Endothelial cell of umbilical vein (primary cell): Measurements from ENCODE around the gene FHIT. TPM values are rescaled to one million over a fixed set of nuclear protein-coding genes. Genes with fewer than 3 reads are reported as not detected.

Experiments
- BruUV-seq: library from RNA; stranded (reverse); fragments of 400-500 nt; replicated peaks from 2 replicates; lab custom pipeline; 2021; lab: Mats Ljungman, UMichigan
- CTCF ChIA-PET: fragments of 300-600, 350-600 bp; sonication (Branson Sonifier 250); formaldehyde crosslinking; loops from one replicate; lab custom pipeline; 2021; ENCODE audit warnings: antibody characterized with exemption, inconsistent platforms; lab: Charles Lee
- POLR2A ChIA-PET: fragments of 300-600, 350-600 bp; sonication (Branson Sonifier 250); formaldehyde crosslinking; loops from one replicate; lab custom pipeline; 2021; ENCODE audit warnings: antibody characterized with exemption, inconsistent platforms; lab: Charles Lee
- DNase-seq: peaks from one replicate; pipeline ENCODE4 v3.0.0-alpha.2; 2011; ENCODE audit warnings: low read depth, low spot score
- FAIRE-seq: peaks from 2 replicates; lab custom pipeline; 2011; peaks lifted over from hg19 to GRCh38; lab: Jason Lieb, UNC
- H2AFZ ChIP-seq: 2 replicates; pipeline ENCODE4 v1.6.0; 2012; ENCODE audit warnings: low read depth, low read length, control low read depth, inconsistent platforms
- H3K27ac ChIP-seq: 2 replicates; pipeline ENCODE4 v1.5.1; 2011; ENCODE audit warnings: low read depth, mild to moderate bottlenecking, control low read depth, low read length, moderate library complexity; ENCODE audit not compliant: insufficient read depth
- H3K27me3 ChIP-seq, 2 experiments: 2 replicates each; pipeline versions ENCODE4 v1.6.0 to v1.6.1; 2011; ENCODE audit warnings: low read length in 2 of 2, mixed read lengths in 1 of 2; ENCODE audit not compliant: control insufficient read depth in 2 of 2, insufficient read depth in 2 of 2
- H3K36me3 ChIP-seq, 2 experiments: 2 replicates in 1 of 2; 3 replicates in 1 of 2; pipeline ENCODE4 v1.5.1; 2011; ENCODE audit warnings: low read length in 2 of 2, mild to moderate bottlenecking in 1 of 2, moderate library complexity in 1 of 2; ENCODE audit not compliant: control insufficient read depth in 2 of 2, insufficient read depth in 2 of 2; ENCODE audit errors: extremely low read depth in 1 of 2
- H3K4me1 ChIP-seq: 3 replicates; pipeline ENCODE4 v1.5.1; 2011; ENCODE audit warnings: mild to moderate bottlenecking, low read length; ENCODE audit not compliant: control insufficient read depth, insufficient read depth; ENCODE audit errors: extremely low read depth
- H3K4me2 ChIP-seq: 2 replicates; pipeline ENCODE4 v1.6.1; 2011; ENCODE audit warnings: low read length, control low read depth, mixed read lengths; ENCODE audit not compliant: insufficient read depth
- H3K4me3 ChIP-seq, 3 experiments: fragments of 200-600 bp in 1 of 3; sonication (generic), shearing (Covaris generic) in 1 of 3; replicated peaks in 1 of 3; 2 replicates each; pipeline ENCODE4 v1.5.1; 2011 to 2016; ENCODE audit warnings: control low read depth in 3 of 3, low read length in 3 of 3, mild to moderate bottlenecking in 2 of 3, inconsistent platforms in 1 of 3, low read depth in 1 of 3, moderate library complexity in 1 of 3; ENCODE audit not compliant: insufficient read depth in 1 of 3
- H3K79me2 ChIP-seq: 2 replicates; pipeline ENCODE4 v1.6.0; 2012; ENCODE audit warnings: low read length, inconsistent platforms; ENCODE audit not compliant: control insufficient read depth, insufficient read depth
- H3K9ac ChIP-seq: replicated peaks from 2 replicates; pipeline ENCODE3; 2011; ENCODE audit warnings: low read length, control low read depth; ENCODE audit not compliant: insufficient read depth; ENCODE audit errors: extremely low read depth
- H3K9me1 ChIP-seq: replicated peaks from 3 replicates; pipeline ENCODE4 v1.6.0; 2011; ENCODE audit warnings: mild to moderate bottlenecking, low read length; ENCODE audit not compliant: control insufficient read depth, insufficient read depth; ENCODE audit errors: extremely low read depth
- H3K9me3 ChIP-seq: replicated peaks from 2 replicates; pipeline ENCODE4 v1.5.1; 2012; ENCODE audit warnings: low read length, inconsistent platforms; ENCODE audit not compliant: control insufficient read depth, insufficient read depth
- H4K20me1 ChIP-seq: replicated peaks from 2 replicates; pipeline ENCODE3; 2011; ENCODE audit warnings: mild to moderate bottlenecking, low read length; ENCODE audit not compliant: control insufficient read depth, insufficient read depth; ENCODE audit errors: extremely low read depth
- EZH2 ChIP-seq: IDR thresholded peaks from 2 replicates; pipeline ENCODE4 v1.6.1; 2012; ENCODE audit warnings: borderline replicate concordance, low read depth, mild to moderate bottlenecking, moderate library complexity, low read length, inconsistent platforms; ENCODE audit not compliant: severe bottlenecking
- FOS ChIP-seq: IDR thresholded peaks from 2 replicates; pipeline ENCODE4 v1.6.1; 2011; ENCODE audit warnings: mild to moderate bottlenecking, low read length, moderate library complexity, borderline replicate concordance; ENCODE audit not compliant: insufficient read depth
- GATA2 ChIP-seq: IDR thresholded peaks from 2 replicates; pipeline ENCODE4 v1.7.0; 2011; ENCODE audit warnings: low read depth, mild to moderate bottlenecking, moderate library complexity, mixed read lengths, low read length; ENCODE audit not compliant: insufficient read length, insufficient read depth
- JUN ChIP-seq: IDR thresholded peaks from 2 replicates; pipeline ENCODE4 v1.6.1; 2011; ENCODE audit warnings: borderline replicate concordance, low read depth; ENCODE audit not compliant: insufficient read length, insufficient read depth
- MAX ChIP-seq: IDR thresholded peaks from 2 replicates; pipeline ENCODE4 v1.6.1; 2011; ENCODE audit not compliant: insufficient read depth, insufficient read length
- MYC ChIP-seq: IDR thresholded peaks from one replicate; pipeline ENCODE4 v1.6.1; 2011; ENCODE audit warnings: mild to moderate bottlenecking, low read depth, low read length
- POLR2A ChIP-seq: IDR thresholded peaks from 2 replicates; pipeline ENCODE4 v1.6.1; 2012; ENCODE audit warnings: low read depth, mild to moderate bottlenecking, control low read depth, low read length
- POLR2AphosphoS5 ChIP-seq: IDR thresholded peaks from 2 replicates; pipeline ENCODE4 v1.6.1; 2012; ENCODE audit warnings: low read depth, mild to moderate bottlenecking, control low read depth, low read length, moderate library complexity; ENCODE audit not compliant: insufficient read depth
- dilution Hi-C: fragments of 300-500 bp; cut with MboI; formaldehyde crosslinking; loops from one replicate; pipeline ENCODE4 v1.15.0; 2019; ENCODE audit warnings: low sequenced_read_pairs; ENCODE audit not compliant: extremely low pct_ligation_motif_present
- intact Hi-C: fragments of 100-400 bp; cut with micrococcal nuclease; formaldehyde crosslinking; loops from one replicate; pipeline ENCODE4 v1.10.0; 2022
- polyA plus RNA-seq, 4 experiments: library from polyadenylated mRNA; depleted of rRNA in 3 of 4; stranded (reverse) in 3 of 4; unstranded in 1 of 4; fragments of >200 nt; gene quantifications; 2 replicates each; pipeline versions ENCODE4 v1.2.1 to v1.2.3, GENCODE V29; 2011 to 2012; ENCODE audit warnings: missing spikeins in 1 of 4
- total RNA-seq: library from RNA; stranded (reverse); gene quantifications from 2 replicates; pipeline ENCODE4 v1.2.3, GENCODE V29; 2021
- TF ChIP-seq, protein P1 (sequence below), 2 donors: IDR thresholded peaks; 1 replicate in 1 of 2; 2 replicates in 1 of 2; pipeline ENCODE4 v1.5.1; 2011; ENCODE audit warnings: low read length in 2 of 2, mild to moderate bottlenecking in 2 of 2, moderate library complexity in 2 of 2, control low read depth in 1 of 2, inconsistent platforms in 1 of 2, low read depth in 1 of 2; ENCODE audit not compliant: insufficient read depth in 1 of 2; ENCODE audit errors: extremely low read depth in 1 of 2

The FHIT gene
- total and polyA plus RNA-seq, 2 donors (not counting 3 experiments of a cell fraction or from before 2014, with no cell fraction given), result 0.47 to 2.2 TPM

GRCh38 chr3:60803216-60804173, 447.8 kb downstream of the FHIT start:
- BruUV-seq, result no TSS peak
- H3K9me1 ChIP-seq, result no peaks in the 10 kb centered on the region
- no peaks in the 10 kb centered on the region for H3K36me3 ChIP-seq
- intact Hi-C loops (no loop called here), dilution Hi-C loops (no loop called here)
- no peaks in the 10 kb centered on the region for H3K4me1 ChIP-seq
- H3K27me3 ChIP-seq, result no peaks in the 10 kb centered on the region
- FAIRE-seq (no peak), DNase-seq (no peak)
- H4K20me1 ChIP-seq, result no peaks in the 10 kb centered on the region
- H3K4me2 ChIP-seq, result no peak overlapping the region
- no peaks in the 10 kb centered on the region for H3K79me2 ChIP-seq
- H2AFZ ChIP-seq, result no peak overlapping the region
- no peaks in the 10 kb centered on the region for H3K9me3 ChIP-seq
- no peak overlapping the region for H3K27ac ChIP-seq
- ChIA-PET POLR2A (no interaction called here), CTCF (no interaction called here)
- no peak overlapping the region for H3K4me3 ChIP-seq
- TF ChIP-seq POLR2AphosphoS5 (no peak), MYC (no peak)
- no peak overlapping the region for H3K9ac ChIP-seq

DNA sequence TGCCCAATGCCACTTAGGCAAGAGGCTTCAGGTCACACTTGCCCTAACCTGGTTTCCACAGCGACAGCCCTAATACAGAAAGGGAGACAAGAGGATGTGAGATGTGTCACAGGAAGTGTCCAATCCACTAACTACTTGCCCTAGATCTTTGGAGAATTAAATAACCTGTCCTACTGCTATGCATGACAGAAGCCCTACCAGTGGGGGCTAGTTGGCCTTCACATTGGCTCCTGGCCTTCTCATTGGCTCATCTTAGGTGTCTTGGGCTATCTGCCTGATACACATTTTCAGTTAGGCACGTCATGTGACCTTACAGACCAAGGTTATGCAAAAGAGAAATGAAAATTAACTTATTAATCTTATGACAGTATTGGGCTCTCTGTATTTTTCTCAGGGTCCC, 449.9 kb downstream of the FHIT start:
- no peaks in the 10 kb centered on the region for H3K36me3 ChIP-seq
- no peak overlapping the region for H3K4me2 ChIP-seq
- intact Hi-C loops (no loop called here), dilution Hi-C loops (no loop called here)
- no TSS peak for BruUV-seq
- TF ChIP-seq FOS (no peak), MAX (no peak), GATA2 (no peak), EZH2 (no peak), MYC (no peak), POLR2AphosphoS5 (no peak), POLR2A (no peak), JUN (no peak)
- TF ChIP-seq, protein P1, sequence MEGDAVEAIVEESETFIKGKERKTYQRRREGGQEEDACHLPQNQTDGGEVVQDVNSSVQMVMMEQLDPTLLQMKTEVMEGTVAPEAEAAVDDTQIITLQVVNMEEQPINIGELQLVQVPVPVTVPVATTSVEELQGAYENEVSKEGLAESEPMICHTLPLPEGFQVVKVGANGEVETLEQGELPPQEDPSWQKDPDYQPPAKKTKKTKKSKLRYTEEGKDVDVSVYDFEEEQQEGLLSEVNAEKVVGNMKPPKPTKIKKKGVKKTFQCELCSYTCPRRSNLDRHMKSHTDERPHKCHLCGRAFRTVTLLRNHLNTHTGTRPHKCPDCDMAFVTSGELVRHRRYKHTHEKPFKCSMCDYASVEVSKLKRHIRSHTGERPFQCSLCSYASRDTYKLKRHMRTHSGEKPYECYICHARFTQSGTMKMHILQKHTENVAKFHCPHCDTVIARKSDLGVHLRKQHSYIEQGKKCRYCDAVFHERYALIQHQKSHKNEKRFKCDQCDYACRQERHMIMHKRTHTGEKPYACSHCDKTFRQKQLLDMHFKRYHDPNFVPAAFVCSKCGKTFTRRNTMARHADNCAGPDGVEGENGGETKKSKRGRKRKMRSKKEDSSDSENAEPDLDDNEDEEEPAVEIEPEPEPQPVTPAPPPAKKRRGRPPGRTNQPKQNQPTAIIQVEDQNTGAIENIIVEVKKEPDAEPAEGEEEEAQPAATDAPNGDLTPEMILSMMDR (IDR thresholded peaks at IDR 0.05; ENCODE audit: extremely low read depth in 1 of 2, insufficient read depth in 1 of 2, low read depth in 1 of 2, low read length in 2 of 2), result no peak
- H3K9me1 ChIP-seq, result no peaks in the 10 kb centered on the region
- CTCF ChIA-PET, result no interaction called here
- no peak overlapping the region for H3K27ac ChIP-seq
- no peaks in the 10 kb centered on the region for H4K20me1 ChIP-seq
- H3K9ac ChIP-seq, result no peak overlapping the region
- H3K4me3 ChIP-seq, result no peak overlapping the region
- POLR2A ChIA-PET, result no interaction called here
- FAIRE-seq (no peak), DNase-seq (no peak)
- no peaks in the 10 kb centered on the region for H3K4me1 ChIP-seq
- no peaks in the 10 kb centered on the region for H3K27me3 ChIP-seq
- H3K9me3 ChIP-seq, result no peaks in the 10 kb centered on the region
- no peaks in the 10 kb centered on the region for H3K79me2 ChIP-seq
- no peak overlapping the region for H2AFZ ChIP-seq
